Measurements from ENCODE around the gene PIGX.

PIGX gene

GRCh38 chr3:196772102-196772501, 59.9 kb downstream of the PIGX start:
- Histone ChIP-seq H3K4me3 (ENCODE audit: low read length) (no peak overlapping the region), H3K9ac (ENCODE audit: low read length) (no peak overlapping the region), H3K9me3 (ENCODE audit: control insufficient read depth, low read depth, low read length) (no peaks in the 10 kb centered on the region), H3K4me1 (ENCODE audit: control insufficient read depth, low read depth, low read length) (no peaks in the 10 kb centered on the region), H3K27ac (ENCODE audit: low read length) (no peak overlapping the region), H3K27me3 (ENCODE audit: control insufficient read depth, insufficient read depth, low read length) (no peaks in the 10 kb centered on the region), H3K36me3 (ENCODE audit: control insufficient read depth, low read depth, low read length) (no peaks in the 10 kb centered on the region)

- no peaks in the 10 kb centered on the region for H3K9me3 ChIP-seq (ENCODE audit: control insufficient read depth, low read depth, low read length)
- H3K9ac ChIP-seq (ENCODE audit: low read length): no peak overlapping the region
- H3K27ac ChIP-seq (ENCODE audit: low read length): no peak overlapping the region
- no peaks in the 10 kb centered on the region for H3K4me1 ChIP-seq (ENCODE audit: control insufficient read depth, low read depth, low read length)
- no peaks in the 10 kb centered on the region for H3K27me3 ChIP-seq (ENCODE audit: control insufficient read depth, insufficient read depth, low read length)
- no peak overlapping the region for H3K4me3 ChIP-seq (ENCODE audit: low read length)
- no peaks in the 10 kb centered on the region for H3K36me3 ChIP-seq (ENCODE audit: control insufficient read depth, low read depth, low read length)
These were observed 60.7 kb downstream of the PIGX start for GRCh38 chr3:196772897-196773296.

GRCh38 chr3:196774191-196774820, 62.1 kb downstream of the PIGX start:
- Histone ChIP-seq H3K4me3 (ENCODE audit: low read length) (no peak overlapping the region), H3K27me3 (ENCODE audit: control insufficient read depth, insufficient read depth, low read length) (no peaks in the 10 kb centered on the region), H3K9me3 (ENCODE audit: control insufficient read depth, low read depth, low read length) (no peaks in the 10 kb centered on the region), H3K4me1 (ENCODE audit: control insufficient read depth, low read depth, low read length) (no peaks in the 10 kb centered on the region), H3K27ac (ENCODE audit: low read length) (no peak overlapping the region), H3K9ac (ENCODE audit: low read length) (no peak overlapping the region), H3K36me3 (ENCODE audit: control insufficient read depth, low read depth, low read length) (no peaks in the 10 kb centered on the region)

GRCh38 chr3:196774848-196775422, 62.8 kb downstream of the PIGX start:
- H3K27me3 ChIP-seq (ENCODE audit: control insufficient read depth, insufficient read depth, low read length): no peaks in the 10 kb centered on the region
- no peak overlapping the region for H3K27ac ChIP-seq (ENCODE audit: low read length)
- H3K4me3 ChIP-seq (ENCODE audit: low read length): no peak overlapping the region
- no peaks in the 10 kb centered on the region for H3K4me1 ChIP-seq (ENCODE audit: control insufficient read depth, low read depth, low read length)
- H3K9me3 ChIP-seq (ENCODE audit: control insufficient read depth, low read depth, low read length): no peaks in the 10 kb centered on the region
- no peak overlapping the region for H3K9ac ChIP-seq (ENCODE audit: low read length)
- no peaks in the 10 kb centered on the region for H3K36me3 ChIP-seq (ENCODE audit: control insufficient read depth, low read depth, low read length)

GRCh38 chr3:196775938-196776337, 63.8 kb downstream of the PIGX start:
- H3K9me3 ChIP-seq (ENCODE audit: control insufficient read depth, low read depth, low read length): no peaks in the 10 kb centered on the region
- H3K36me3 ChIP-seq (ENCODE audit: control insufficient read depth, low read depth, low read length): no peaks in the 10 kb centered on the region
- no peak overlapping the region for H3K9ac ChIP-seq (ENCODE audit: low read length)
- H3K27me3 ChIP-seq (ENCODE audit: control insufficient read depth, insufficient read depth, low read length): no peaks in the 10 kb centered on the region
- H3K4me3 ChIP-seq (ENCODE audit: low read length): no peak overlapping the region
- H3K27ac ChIP-seq (ENCODE audit: low read length): no peak overlapping the region
- no peaks in the 10 kb centered on the region for H3K4me1 ChIP-seq (ENCODE audit: control insufficient read depth, low read depth, low read length)

- H3K4me3 ChIP-seq (ENCODE audit: low read length): no peak overlapping the region
- H3K4me1 ChIP-seq (ENCODE audit: control insufficient read depth, low read depth, low read length): no peaks in the 10 kb centered on the region
- no peak overlapping the region for H3K27ac ChIP-seq (ENCODE audit: low read length)
- H3K9me3 ChIP-seq (ENCODE audit: control insufficient read depth, low read depth, low read length): no peaks in the 10 kb centered on the region
- H3K27me3 ChIP-seq (ENCODE audit: control insufficient read depth, insufficient read depth, low read length): no peaks in the 10 kb centered on the region
- no peak overlapping the region for H3K9ac ChIP-seq (ENCODE audit: low read length)
- peaks cover 3% of the 10 kb centered on the region for H3K36me3 ChIP-seq (ENCODE audit: control insufficient read depth, low read depth, low read length)
These were observed 65.7 kb downstream of the PIGX start for GRCh38 chr3:196777836-196778235.

GRCh38 chr3:196778755-196779154, 66.6 kb downstream of the PIGX start:
- no peak overlapping the region for H3K4me3 ChIP-seq (ENCODE audit: low read length)
- H3K9ac ChIP-seq (ENCODE audit: low read length): no peak overlapping the region
- peaks cover 12% of the 10 kb centered on the region for H3K36me3 ChIP-seq (ENCODE audit: control insufficient read depth, low read depth, low read length)
- no peaks in the 10 kb centered on the region for H3K9me3 ChIP-seq (ENCODE audit: control insufficient read depth, low read depth, low read length)
- no peaks in the 10 kb centered on the region for H3K27me3 ChIP-seq (ENCODE audit: control insufficient read depth, insufficient read depth, low read length)
- H3K4me1 ChIP-seq (ENCODE audit: control insufficient read depth, low read depth, low read length): no peaks in the 10 kb centered on the region
- no peak overlapping the region for H3K27ac ChIP-seq (ENCODE audit: low read length)

GRCh38 chr3:196782511-196782910, 70.3 kb downstream of the PIGX start:
- Histone ChIP-seq H3K4me1 (ENCODE audit: control insufficient read depth, low read depth, low read length) (peaks cover 2% of the 10 kb centered on the region), H3K27me3 (ENCODE audit: control insufficient read depth, insufficient read depth, low read length) (no peaks in the 10 kb centered on the region), H3K9ac (ENCODE audit: low read length) (no peak overlapping the region), H3K36me3 (ENCODE audit: control insufficient read depth, low read depth, low read length) (peaks cover 17% of the 10 kb centered on the region), H3K27ac (ENCODE audit: low read length) (no peak overlapping the region), H3K4me3 (ENCODE audit: low read length) (no peak overlapping the region), H3K9me3 (ENCODE audit: control insufficient read depth, low read depth, low read length) (no peaks in the 10 kb centered on the region)
